Lower leg skin (tissue), 3 donors: Measurements from ENCODE around the gene SERINC3.

Experiments used
- POLR2A ChIP-seq, 2 donors: fragments of 450-650 bp; IDR thresholded peaks; one replicate each; pipeline ENCODE4 v1.6.1; 2016 to 2017; ENCODE audit warnings: antibody characterized with exemption in 2 of 2, mild to moderate bottlenecking in 1 of 2, moderate library complexity in 1 of 2
- TF ChIP-seq, protein P1 (sequence below), 3 donors: fragments of 450-650 bp; IDR thresholded peaks; one replicate each; pipeline ENCODE4 v1.5.1; 2016; ENCODE audit warnings: antibody characterized with exemption in 3 of 3, mild to moderate bottlenecking in 3 of 3, moderate library complexity in 2 of 3

DNA sequence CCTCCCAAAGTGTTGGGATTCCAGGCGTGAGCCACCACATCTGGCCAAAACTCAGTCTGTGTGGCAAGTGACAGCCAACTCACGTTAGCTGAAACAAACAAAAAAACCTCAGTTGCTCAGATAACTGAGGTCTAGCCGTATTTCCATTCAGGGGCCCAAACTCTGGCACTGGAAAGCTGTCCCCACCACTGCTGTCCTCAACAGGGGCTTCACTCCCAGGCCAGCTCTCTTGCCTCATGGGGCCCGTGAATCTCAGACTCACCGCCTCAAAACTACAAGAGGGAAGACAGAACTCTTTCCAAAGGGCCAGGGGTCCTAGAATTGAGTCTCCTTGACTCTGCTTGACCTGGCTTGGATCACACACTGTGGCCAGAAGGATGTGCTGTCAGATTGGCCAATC lies 38.8 kb downstream of the SERINC3 start:
- TF ChIP-seq, protein P1, sequence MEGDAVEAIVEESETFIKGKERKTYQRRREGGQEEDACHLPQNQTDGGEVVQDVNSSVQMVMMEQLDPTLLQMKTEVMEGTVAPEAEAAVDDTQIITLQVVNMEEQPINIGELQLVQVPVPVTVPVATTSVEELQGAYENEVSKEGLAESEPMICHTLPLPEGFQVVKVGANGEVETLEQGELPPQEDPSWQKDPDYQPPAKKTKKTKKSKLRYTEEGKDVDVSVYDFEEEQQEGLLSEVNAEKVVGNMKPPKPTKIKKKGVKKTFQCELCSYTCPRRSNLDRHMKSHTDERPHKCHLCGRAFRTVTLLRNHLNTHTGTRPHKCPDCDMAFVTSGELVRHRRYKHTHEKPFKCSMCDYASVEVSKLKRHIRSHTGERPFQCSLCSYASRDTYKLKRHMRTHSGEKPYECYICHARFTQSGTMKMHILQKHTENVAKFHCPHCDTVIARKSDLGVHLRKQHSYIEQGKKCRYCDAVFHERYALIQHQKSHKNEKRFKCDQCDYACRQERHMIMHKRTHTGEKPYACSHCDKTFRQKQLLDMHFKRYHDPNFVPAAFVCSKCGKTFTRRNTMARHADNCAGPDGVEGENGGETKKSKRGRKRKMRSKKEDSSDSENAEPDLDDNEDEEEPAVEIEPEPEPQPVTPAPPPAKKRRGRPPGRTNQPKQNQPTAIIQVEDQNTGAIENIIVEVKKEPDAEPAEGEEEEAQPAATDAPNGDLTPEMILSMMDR (IDR thresholded peaks at IDR 0.05) = no peak
- TF ChIP-seq POLR2A (IDR thresholded peaks at IDR 0.05) = no peak
